GM23338 (cell line): ENCODE data around the gene CD24. TPM values are rescaled to one million over a fixed set of nuclear protein-coding genes. Genes with fewer than 3 reads are reported as not detected.
A peak's percentile ranks its signal among the peaks of the same experiment; 100 is the strongest.

Experiments
- ATAC-seq: fragments of 200-7000 bp; cut with Tn5 transposase; 3 replicates; pipeline ENCODE4 v1.9.1; 2020
- DNase-seq: peaks from one replicate; pipeline ENCODE4 v3.0.0-alpha.2; 2015; ENCODE audit warnings: low spot score
- H2AFZ ChIP-seq: fragments of 200-600 bp; sonication (generic); 2 replicates; pipeline ENCODE4 v1.8.0; 2016; ENCODE audit warnings: antibody characterized with exemption, mild to moderate bottlenecking, moderate library complexity
- H3F3A ChIP-seq: fragments of 200-600 bp; sonication (generic); replicated peaks from 2 replicates; pipeline ENCODE4 v1.8.0; 2017; ENCODE audit warnings: antibody characterized with exemption, mixed run types, low read depth
- H3K27ac ChIP-seq: fragments of 200-600 bp; sonication (generic); 2 replicates; pipeline ENCODE4 v1.6.1; 2016; ENCODE audit warnings: low read depth
- H3K27me3 ChIP-seq: fragments of 200-600 bp; sonication (generic); 2 replicates; pipeline ENCODE4 v1.8.0; 2016; ENCODE audit warnings: mild to moderate bottlenecking, mixed run types, moderate library complexity; ENCODE audit not compliant: insufficient read depth
- H3K36me3 ChIP-seq: fragments of 200-600 bp; sonication (generic); 2 replicates; pipeline ENCODE4 v1.8.0; 2016; ENCODE audit warnings: mild to moderate bottlenecking; ENCODE audit not compliant: insufficient read depth
- H3K4me1 ChIP-seq: fragments of 200-600 bp; sonication (generic); 2 replicates; pipeline ENCODE4 v1.8.0; 2016; ENCODE audit warnings: mild to moderate bottlenecking, moderate library complexity; ENCODE audit not compliant: insufficient read depth
- H3K4me2 ChIP-seq: fragments of 200-600 bp; sonication (generic); 2 replicates; pipeline ENCODE4 v1.7.1; 2017; ENCODE audit warnings: mixed run types
- H3K4me3 ChIP-seq: fragments of 200-600 bp; sonication (generic); 2 replicates; pipeline ENCODE4 v1.6.1; 2016; ENCODE audit warnings: mixed run types
- H3K79me2 ChIP-seq: fragments of 200-600 bp; sonication (generic); replicated peaks from 2 replicates; pipeline ENCODE4 v1.8.0; 2017; ENCODE audit warnings: mild to moderate bottlenecking; ENCODE audit not compliant: insufficient read depth
- H3K9me2 ChIP-seq: fragments of 200-600 bp; sonication (generic); 2 replicates; pipeline ENCODE4 v1.8.0; 2017; ENCODE audit not compliant: insufficient read depth
- H4K20me1 ChIP-seq: fragments of 200-600 bp; sonication (generic); replicated peaks from 2 replicates; pipeline ENCODE4 v1.8.0; 2017; ENCODE audit warnings: mild to moderate bottlenecking; ENCODE audit not compliant: insufficient read depth
- H3K27ac Mint-ChIP-seq: 2 replicates; pipeline ENCODE4 v1.8.0; 2020; ENCODE audit warnings: inconsistent platforms, mild to moderate bottlenecking, moderate library complexity, mixed read lengths
- H3K27me3 Mint-ChIP-seq: 3 replicates; pipeline ENCODE4 v1.8.0; 2022; ENCODE audit warnings: low read depth, mild to moderate bottlenecking, moderate library complexity, mixed read lengths, inconsistent platforms; ENCODE audit not compliant: insufficient read depth, poor library complexity
- H3K36me3 Mint-ChIP-seq: 3 replicates; pipeline ENCODE4 v1.8.0; 2021; ENCODE audit warnings: low read depth, mild to moderate bottlenecking, inconsistent platforms, moderate library complexity, mixed read lengths
- H3K4me1 Mint-ChIP-seq: 3 replicates; pipeline ENCODE4 v1.8.0; 2020; ENCODE audit warnings: mild to moderate bottlenecking, inconsistent platforms, mixed read lengths
- H3K4me3 Mint-ChIP-seq: 3 replicates; pipeline ENCODE4 v1.8.0; 2021; ENCODE audit warnings: moderate library complexity, mild to moderate bottlenecking, inconsistent platforms, mixed read lengths
- H3K9me3 Mint-ChIP-seq: 3 replicates; pipeline ENCODE4 v1.8.0; 2020; ENCODE audit warnings: moderate library complexity, mild to moderate bottlenecking, inconsistent platforms, mixed read lengths
- CREB1 ChIP-seq: fragments of 250-450 bp; sonication (Bioruptor Pico); IDR thresholded peaks from 2 replicates; pipeline ENCODE4 v1.5.0; 2020; ENCODE audit warnings: low read depth, mild to moderate bottlenecking, moderate library complexity
- CTCF ChIP-seq, 2 experiments: fragments of 200-600 bp in 1 of 2; sonication (generic) in 1 of 2; conservative IDR thresholded peaks; 2 replicates each; pipeline versions ENCODE4 v1.5.1 to v1.6.1; 2016 to 2017; ENCODE audit warnings: antibody characterized with exemption in 2 of 2, low read depth in 2 of 2, mild to moderate bottlenecking in 2 of 2, moderate library complexity in 1 of 2
- EZH2 ChIP-seq: fragments of 200-600 bp; sonication (generic); IDR thresholded peaks from one replicate; pipeline ENCODE4 v1.8.0; 2017; ENCODE audit warnings: antibody characterized with exemption, mild to moderate bottlenecking, low read depth; ENCODE audit not compliant: unreplicated experiment
- EZH2phosphoT487 ChIP-seq: fragments of 200-600 bp; sonication (generic); IDR thresholded peaks from one replicate; pipeline ENCODE4 v1.8.1; 2018; ENCODE audit warnings: antibody characterized with exemption; ENCODE audit not compliant: unreplicated experiment
- JUNB ChIP-seq: IDR thresholded peaks from one replicate; pipeline ENCODE4 v1.6.1; 2016; ENCODE audit warnings: antibody characterized with exemption; ENCODE audit not compliant: unreplicated experiment
- NANOG ChIP-seq: IDR thresholded peaks from 2 replicates; pipeline ENCODE4 v1.6.1; 2016; ENCODE audit warnings: antibody characterized with exemption, borderline replicate concordance
- POLR2AphosphoS5 ChIP-seq: IDR thresholded peaks from 2 replicates; pipeline ENCODE4 v1.6.1; 2016; ENCODE audit warnings: antibody characterized with exemption, low read depth
- STAT1 ChIP-seq: IDR thresholded peaks from one replicate; pipeline ENCODE4 v1.6.1; 2016; ENCODE audit warnings: antibody characterized with exemption; ENCODE audit not compliant: unreplicated experiment
- ZNF114 ChIP-seq: fragments of 250-450 bp; sonication (Bioruptor Pico); IDR thresholded peaks from 2 replicates; pipeline ENCODE4 v1.5.0; 2020; ENCODE audit warnings: mild to moderate bottlenecking, moderate library complexity
- ZNF331 ChIP-seq: fragments of 250-450 bp; sonication (Bioruptor Pico); IDR thresholded peaks from 2 replicates; pipeline ENCODE4 v1.5.0; 2020; ENCODE audit warnings: low read depth, mild to moderate bottlenecking, moderate library complexity
- ZNF462 ChIP-seq: fragments of 250-450 bp; sonication (Bioruptor Pico); IDR thresholded peaks from 2 replicates; pipeline ENCODE4 v1.5.0; 2020; ENCODE audit warnings: mild to moderate bottlenecking, moderate library complexity
- polyA plus RNA-seq: library from polyadenylated mRNA; unstranded; fragments of >200 nt; fragmentation: Nextera tagmentation; extraction: Ambion mirVana; gene quantifications from 2 replicates; pipeline ENCODE4 v1.2.1, GENCODE V29; 2016
- total RNA-seq: library from RNA; depleted of rRNA; stranded (reverse); fragments of >200 nt; shearing (Covaris generic); gene quantifications from 2 replicates; pipeline ENCODE4 v1.2.3, GENCODE V29; 2014
- TF ChIP-seq, protein P1 (sequence below): IDR thresholded peaks from 2 replicates; pipeline ENCODE4 v1.6.1; 2016; ENCODE audit warnings: antibody characterized with exemption
- TF ChIP-seq, protein P2 (sequence below): IDR thresholded peaks from one replicate; pipeline ENCODE4 v1.6.1; 2018; ENCODE audit warnings: antibody characterized with exemption; ENCODE audit not compliant: unreplicated experiment

Gene CD24
- total and polyA plus RNA-seq, 2 experiments from 2014 or later, result 1,373 to 2,907 TPM

DNA sequence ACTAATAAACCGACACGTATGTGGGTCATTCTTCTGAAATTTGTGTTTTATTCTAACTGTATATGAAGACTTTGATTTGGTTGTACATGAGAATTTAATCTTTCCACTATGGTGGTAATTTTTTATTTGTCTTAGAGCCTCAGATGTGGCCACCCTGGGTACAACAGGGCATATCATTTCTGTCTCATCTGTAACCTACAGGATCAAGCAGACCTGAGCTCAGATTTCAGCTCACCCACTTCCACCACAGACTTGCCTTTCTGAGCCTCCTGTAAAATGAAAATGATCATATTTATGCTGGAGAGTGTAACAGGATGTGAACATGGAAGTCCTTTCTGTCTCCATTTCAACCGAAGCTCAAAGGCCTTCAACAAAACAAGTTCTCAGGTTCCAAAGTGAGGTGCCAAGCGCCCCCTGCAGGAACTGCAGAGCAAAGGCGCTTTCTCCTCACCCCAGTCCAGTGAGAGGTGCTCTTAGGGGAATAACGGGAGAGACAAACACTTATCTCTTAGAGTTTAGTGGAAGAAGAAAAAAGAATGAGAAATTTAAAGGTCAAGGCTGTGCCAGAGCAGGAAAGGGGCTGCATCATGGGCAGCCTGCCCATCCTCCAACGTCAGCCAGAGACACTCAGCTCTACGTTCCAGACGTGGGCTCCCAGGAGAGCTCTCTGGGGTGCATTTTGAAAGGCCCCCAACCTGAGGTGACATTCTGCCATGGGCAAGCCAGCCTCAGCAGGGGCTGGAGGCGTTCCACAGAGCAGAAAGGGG is 23.0 kb upstream of the CD24 start:
- Histone ChIP-seq H4K20me1 (no peaks in the 10 kb centered on the region), H3K4me2 (peak overlapping the region; percentile 39; the same call in 1 of the 2 replicates), H3K4me1 (peaks cover 7% of the 10 kb centered on the region), H3K27ac (no peak overlapping the region; the same call in 1 of the 2 replicates), H3K27me3 (no peaks in the 10 kb centered on the region), H3K9me2 (no peaks in the 10 kb centered on the region; the same call in 1 of the 2 replicates), H3F3A (no peaks in the 10 kb centered on the region), H3K4me3 (no peak overlapping the region), H3K79me2 (no peaks in the 10 kb centered on the region), H3K36me3 (no peaks in the 10 kb centered on the region), H2AFZ (peak overlapping the region; percentile 29)
- H3K27ac Mint-ChIP-seq, result peak overlapping the region; percentile 24
- H3K36me3 Mint-ChIP-seq, result no peaks in the 10 kb centered on the region
- H3K4me1 Mint-ChIP-seq, result peaks cover 19% of the 10 kb centered on the region
- no peaks in the 10 kb centered on the region; the same call in 2 of the 3 replicates for H3K9me3 Mint-ChIP-seq
- DNase-seq, result peak; percentile 87
- peaks cover 5% of the 10 kb centered on the region for H3K27me3 Mint-ChIP-seq
- H3K4me3 Mint-ChIP-seq, result no peak overlapping the region
- ATAC-seq, result peak; percentile 97
- TF ChIP-seq, protein P1, sequence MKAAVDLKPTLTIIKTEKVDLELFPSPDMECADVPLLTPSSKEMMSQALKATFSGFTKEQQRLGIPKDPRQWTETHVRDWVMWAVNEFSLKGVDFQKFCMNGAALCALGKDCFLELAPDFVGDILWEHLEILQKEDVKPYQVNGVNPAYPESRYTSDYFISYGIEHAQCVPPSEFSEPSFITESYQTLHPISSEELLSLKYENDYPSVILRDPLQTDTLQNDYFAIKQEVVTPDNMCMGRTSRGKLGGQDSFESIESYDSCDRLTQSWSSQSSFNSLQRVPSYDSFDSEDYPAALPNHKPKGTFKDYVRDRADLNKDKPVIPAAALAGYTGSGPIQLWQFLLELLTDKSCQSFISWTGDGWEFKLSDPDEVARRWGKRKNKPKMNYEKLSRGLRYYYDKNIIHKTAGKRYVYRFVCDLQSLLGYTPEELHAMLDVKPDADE, result no peak
- no peak for TF ChIP-seq POLR2AphosphoS5
- no peak for TF ChIP-seq EZH2
- no peak for TF ChIP-seq STAT1
- TF ChIP-seq EZH2phosphoT487, result no peak
- TF ChIP-seq NANOG, result no peak
- no peak for TF ChIP-seq JUNB
- 0 out of 2 replicates have a peak, but pooled peaks have one; percentile 44 for TF ChIP-seq ZNF114 (CRISPR knock-in tag)
- TF ChIP-seq CTCF (conservative IDR thresholded peaks at IDR 0.05; ENCODE audit: low read depth in 2 of 2), result peak; percentile 97 to 100
- no peak for TF ChIP-seq CREB1
- peak; percentile 96 for TF ChIP-seq ZNF462 (CRISPR knock-in tag)
- TF ChIP-seq ZNF331 (CRISPR knock-in tag), result no peak
- TF ChIP-seq, protein P2, sequence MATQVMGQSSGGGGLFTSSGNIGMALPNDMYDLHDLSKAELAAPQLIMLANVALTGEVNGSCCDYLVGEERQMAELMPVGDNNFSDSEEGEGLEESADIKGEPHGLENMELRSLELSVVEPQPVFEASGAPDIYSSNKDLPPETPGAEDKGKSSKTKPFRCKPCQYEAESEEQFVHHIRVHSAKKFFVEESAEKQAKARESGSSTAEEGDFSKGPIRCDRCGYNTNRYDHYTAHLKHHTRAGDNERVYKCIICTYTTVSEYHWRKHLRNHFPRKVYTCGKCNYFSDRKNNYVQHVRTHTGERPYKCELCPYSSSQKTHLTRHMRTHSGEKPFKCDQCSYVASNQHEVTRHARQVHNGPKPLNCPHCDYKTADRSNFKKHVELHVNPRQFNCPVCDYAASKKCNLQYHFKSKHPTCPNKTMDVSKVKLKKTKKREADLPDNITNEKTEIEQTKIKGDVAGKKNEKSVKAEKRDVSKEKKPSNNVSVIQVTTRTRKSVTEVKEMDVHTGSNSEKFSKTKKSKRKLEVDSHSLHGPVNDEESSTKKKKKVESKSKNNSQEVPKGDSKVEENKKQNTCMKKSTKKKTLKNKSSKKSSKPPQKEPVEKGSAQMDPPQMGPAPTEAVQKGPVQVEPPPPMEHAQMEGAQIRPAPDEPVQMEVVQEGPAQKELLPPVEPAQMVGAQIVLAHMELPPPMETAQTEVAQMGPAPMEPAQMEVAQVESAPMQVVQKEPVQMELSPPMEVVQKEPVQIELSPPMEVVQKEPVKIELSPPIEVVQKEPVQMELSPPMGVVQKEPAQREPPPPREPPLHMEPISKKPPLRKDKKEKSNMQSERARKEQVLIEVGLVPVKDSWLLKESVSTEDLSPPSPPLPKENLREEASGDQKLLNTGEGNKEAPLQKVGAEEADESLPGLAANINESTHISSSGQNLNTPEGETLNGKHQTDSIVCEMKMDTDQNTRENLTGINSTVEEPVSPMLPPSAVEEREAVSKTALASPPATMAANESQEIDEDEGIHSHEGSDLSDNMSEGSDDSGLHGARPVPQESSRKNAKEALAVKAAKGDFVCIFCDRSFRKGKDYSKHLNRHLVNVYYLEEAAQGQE, result no peak
